Upper lobe of left lung (tissue), 4 donors: Measurements from ENCODE around the gene AGBL1.

Experiments used
- CTCF ChIP-seq, 6 experiments: fragments of 450-650 bp in 4 of 6; fragments of 200-600 bp in 2 of 6; sonication (generic) in 2 of 6; IDR thresholded peaks; one replicate each; pipeline ENCODE4 v1.5.1; 2016 to 2019; ENCODE audit warnings: antibody characterized with exemption in 6 of 6
- POLR2AphosphoS5 ChIP-seq, 2 donors: sonication (generic); formaldehyde crosslinking; IDR thresholded peaks; one replicate each; pipeline ENCODE4 v1.5.1; 2017; ENCODE audit warnings: antibody characterized with exemption in 2 of 2

DNA sequence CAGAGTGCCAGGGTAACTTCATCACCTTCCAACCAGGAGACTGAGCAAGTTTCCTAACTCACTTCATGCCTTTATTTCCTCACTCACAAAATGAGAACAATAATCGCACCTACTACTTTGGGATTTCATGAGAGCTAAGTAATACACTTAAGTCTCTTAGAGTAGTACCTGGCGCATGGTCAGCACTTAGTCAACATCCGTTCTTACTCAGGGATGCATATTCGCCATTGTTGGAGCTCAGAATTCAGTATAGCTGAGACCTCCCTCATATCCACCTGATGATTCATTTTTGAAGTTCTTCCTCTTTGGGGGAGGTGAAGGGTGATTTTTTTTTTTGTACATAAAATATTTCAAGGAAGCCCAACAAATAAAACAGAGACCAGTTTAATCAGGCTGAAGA is 188.2 kb downstream of the AGBL1 start:
- no peak for TF ChIP-seq POLR2AphosphoS5 (IDR thresholded peaks at IDR 0.05)
- no peak for TF ChIP-seq CTCF (IDR thresholded peaks at IDR 0.05)
